Left lobe of liver (tissue), 2 donors: ENCODE data around the gene CTPS1. TPM values are rescaled to one million over a fixed set of nuclear protein-coding genes. Genes with fewer than 3 reads are reported as not detected.
A peak's percentile ranks its signal among the peaks of the same experiment; 100 is the strongest.

Experiments
- ATAC-seq: fragments of 200-7000 bp; cut with Tn5 transposase; one replicate; pipeline ENCODE4 v1.9.1; 2020; ENCODE audit warnings: mild to moderate bottlenecking, moderate library complexity
- DNase-seq: peaks from one replicate; pipeline ENCODE4 v3.0.0-alpha.2; 2020; ENCODE audit warnings: low spot score
- total RNA-seq: library from RNA; stranded (reverse); gene quantifications from one replicate; pipeline ENCODE4 v1.2.1, GENCODE V29; 2021
- donor health status: DM: no; HTN: no; CAD: no; lungs with moderate emphysema.
- donor health status: DM: no; HTN: yes; CAD: no.

Gene CTPS1
- total RNA-seq, 1 donor from 2014 or later: 35.6 TPM

GRCh38 chr1:40965531-40965930 is 14.0 kb upstream of the CTPS1 start:
- no peak for ATAC-seq
- no peak for DNase-seq

- no peak for DNase-seq
- ATAC-seq: no peak
These were observed 13.1 kb upstream of the CTPS1 start for GRCh38 chr1:40966417-40966816.

GRCh38 chr1:40969445-40969844 is 10.1 kb upstream of the CTPS1 start:
- DNase-seq (no peak), ATAC-seq (no peak)

GRCh38 chr1:40971966-40972365 is 7.5 kb upstream of the CTPS1 start:
- DNase-seq (no peak), ATAC-seq (no peak)

GRCh38 chr1:40973912-40974311 is 5.6 kb upstream of the CTPS1 start:
- ATAC-seq (no peak), DNase-seq (no peak)

- DNase-seq: no peak
- ATAC-seq: no peak
These were observed 4.6 kb upstream of the CTPS1 start for GRCh38 chr1:40974945-40975344.

- ATAC-seq (no peak), DNase-seq (no peak)
These were observed 2.4 kb upstream of the CTPS1 start for GRCh38 chr1:40976952-40977690.

GRCh38 chr1:40977716-40978115 is 1.8 kb upstream of the CTPS1 start:
- no peak for DNase-seq
- ATAC-seq: no peak

- ATAC-seq (no peak), DNase-seq (no peak)
These were observed 633 bp upstream of the CTPS1 start for GRCh38 chr1:40978886-40979240.

- ATAC-seq: peak; percentile 27
- no peak for DNase-seq
These were observed 564 bp downstream of the CTPS1 start for GRCh38 chr1:40980068-40980452.

- peak; percentile 49 for DNase-seq
- peak; percentile 28 for ATAC-seq
These were observed 1.1 kb downstream of the CTPS1 start for GRCh38 chr1:40980453-40981121.

- ATAC-seq (no peak), DNase-seq (no peak)
These were observed 2.4 kb downstream of the CTPS1 start for GRCh38 chr1:40981691-40982448.

- no peak for DNase-seq
- ATAC-seq: no peak
These were observed 3.2 kb downstream of the CTPS1 start for GRCh38 chr1:40982721-40983120.

- DNase-seq: no peak
- ATAC-seq: no peak
These were observed 3.8 kb downstream of the CTPS1 start for GRCh38 chr1:40983286-40983685.

- no peak for ATAC-seq
These were observed 4.6 kb downstream of the CTPS1 start for GRCh38 chr1:40984066-40984465.

GRCh38 chr1:40984531-40984930 is 5.0 kb downstream of the CTPS1 start:
- no peak for DNase-seq
- ATAC-seq: no peak

More at GRCh38 chr1:40984066-40984465, 4.6 kb downstream of the CTPS1 start:
- no peak for DNase-seq

- ATAC-seq: no peak
- no peak for DNase-seq
These were observed 5.7 kb downstream of the CTPS1 start for GRCh38 chr1:40985161-40985560.

GRCh38 chr1:40985875-40986274 is 6.4 kb downstream of the CTPS1 start:
- ATAC-seq (no peak), DNase-seq (no peak)

- peak; percentile 58 for DNase-seq
- ATAC-seq: peak; percentile 47
These were observed 6.9 kb downstream of the CTPS1 start for GRCh38 chr1:40986328-40986783.

- peak; percentile 56 for DNase-seq
- ATAC-seq: peak; percentile 42
These were observed 7.5 kb downstream of the CTPS1 start for GRCh38 chr1:40986956-40987355.

GRCh38 chr1:40987439-40988276 is 8.2 kb downstream of the CTPS1 start:
- ATAC-seq (peak; percentile 54), DNase-seq (peak; percentile 83)
